ENCODE results near the gene SPATA16.

- no peak for TF ChIP-seq EZH2 (IDR thresholded peaks at IDR 0.05; ENCODE audit: low read depth, unreplicated experiment)
- TF ChIP-seq CTCF (conservative IDR thresholded peaks at IDR 0.05; ENCODE audit: low read depth in 2 of 2): no peak
- TF ChIP-seq ETS1 (IDR thresholded peaks at IDR 0.05): no peak
- TF ChIP-seq JUNB (IDR thresholded peaks at IDR 0.05; ENCODE audit: unreplicated experiment): no peak
- TF ChIP-seq REST (IDR thresholded peaks at IDR 0.05; ENCODE audit: unreplicated experiment): no peak
- TF ChIP-seq POLR2AphosphoS5 (IDR thresholded peaks at IDR 0.05; ENCODE audit: low read depth): no peak
- TF ChIP-seq CREB1 (CRISPR knock-in tag; IDR thresholded peaks at IDR 0.05; ENCODE audit: low read depth): no peak
Measured at GRCh38 chr3:172958565-172958964, 182.5 kb downstream of the SPATA16 start.
